ENCODE results near the gene MBNL2. TPM values are rescaled to one million over a fixed set of nuclear protein-coding genes. Genes with fewer than 3 reads are reported as not detected.

MBNL2 gene
- total RNA-seq, 1 experiment from 2014 or later, result 0.17 TPM

GRCh38 chr13:97250560-97250959 is 28.4 kb downstream of the MBNL2 start:
- Histone ChIP-seq H2BK15ac (ENCODE audit: low read depth, low read length) (no peak overlapping the region), H3K4ac (ENCODE audit: low read depth, low read length) (no peak overlapping the region), H3K79me2 (ENCODE audit: insufficient read depth, low read length) (no peaks in the 10 kb centered on the region), H3K9me3 (ENCODE audit: control insufficient read depth, low read depth, low read length) (no peaks in the 10 kb centered on the region), H3T11ph (ENCODE audit: low read length) (no peak overlapping the region), H3K23ac (ENCODE audit: insufficient read length, low read depth, low read length) (no peak overlapping the region), H2BK20ac (ENCODE audit: low read depth, low read length, poor library complexity, severe bottlenecking) (no peak overlapping the region), H2BK120ac (ENCODE audit: low read depth, low read length, poor library complexity, severe bottlenecking) (no peak overlapping the region), H4K5ac (ENCODE audit: insufficient read length, low read depth, low read length) (no peak overlapping the region), H4K20me1 (ENCODE audit: control insufficient read depth, insufficient read depth, insufficient read length) (no peaks in the 10 kb centered on the region), H3K56ac (ENCODE audit: insufficient read length, low read depth, low read length) (no peak overlapping the region), H3K79me1 (ENCODE audit: insufficient read depth, low read depth, low read length, poor library complexity, severe bottlenecking) (no peaks in the 10 kb centered on the region), H3K9ac (ENCODE audit: extremely low read depth, insufficient read length, low read length) (no peak overlapping the region), H2AFZ (ENCODE audit: low read length) (no peak overlapping the region), H3K4me2 (ENCODE audit: insufficient read depth, insufficient read length, low read length) (no peak overlapping the region), H4K8ac (replicated peaks; ENCODE audit: insufficient read length, low read depth, low read length) (no peak overlapping the region), H3K23me2 (ENCODE audit: insufficient read length, low read depth, low read length, poor library complexity, severe bottlenecking) (no peaks in the 10 kb centered on the region), H3K27ac (ENCODE audit: insufficient read length, low read depth, low read length) (no peak overlapping the region), H3K4me1 (ENCODE audit: insufficient read depth, low read length) (0 out of 2 replicates have a peak, but pooled peaks cover 2% of the 10 kb centered on the region), H2AK5ac (ENCODE audit: insufficient read length, low read length) (no peak overlapping the region), H3K27me3 (ENCODE audit: insufficient read depth, low read length) (no peaks in the 10 kb centered on the region), H3K14ac (ENCODE audit: insufficient read depth, low read length) (no peak overlapping the region), H3K18ac (ENCODE audit: insufficient read length, low read depth, low read length) (no peak overlapping the region), H2BK12ac (ENCODE audit: insufficient read length, low read depth, low read length) (no peak overlapping the region), H4K91ac (ENCODE audit: insufficient read length, low read depth, low read length) (no peak overlapping the region), H2BK5ac (ENCODE audit: insufficient read length, low read length) (no peak overlapping the region)
- Mint-ChIP-seq H3K4me1 (peaks cover 0 to 10% of the 10 kb centered on the region in 2 experiments; a peak in 2 of 4 replicates), H3K4me3 (no peak overlapping the region), H3K36me3 (ENCODE audit: insufficient read depth in 1 of 3, low read depth in 3 of 3) (no peaks in the 10 kb centered on the region), H3K27ac (no peak overlapping the region), H3K27me3 (ENCODE audit: low read depth) (peaks cover 35% of the 10 kb centered on the region), H3K9me3 (no peaks in the 10 kb centered on the region)
- TF ChIP-seq CTCF (conservative IDR thresholded peaks at IDR 0.05), result no peak
- DNase-seq, result no peak

Data from H9 (cell line).